Trophoblast cell (in vitro differentiated cells and primary cell): Measurements from ENCODE around the gene MYBBP1A.

ENCODE experiments used
- DNase-seq, 2 donors: peaks; one replicate each; pipeline ENCODE4 v3.0.0-alpha.2; 2016
- H2AFZ ChIP-seq: 2 replicates; pipeline ENCODE4 v1.6.1; 2013; ENCODE audit warnings: low read length, moderate library complexity, mild to moderate bottlenecking; ENCODE audit not compliant: insufficient read depth, poor library complexity
- H2AK5ac ChIP-seq: 2 replicates; pipeline ENCODE4 v1.6.1; 2013; ENCODE audit warnings: mild to moderate bottlenecking, low read length
- H2BK120ac ChIP-seq: 2 replicates; pipeline ENCODE4 v1.6.1; 2013; ENCODE audit warnings: low read length, mild to moderate bottlenecking, moderate library complexity; ENCODE audit not compliant: insufficient read depth, poor library complexity
- H2BK12ac ChIP-seq: 2 replicates; pipeline ENCODE4 v1.6.1; 2013; ENCODE audit warnings: mild to moderate bottlenecking, low read length, moderate library complexity
- H2BK5ac ChIP-seq: 2 replicates; pipeline ENCODE4 v1.6.1; 2013; ENCODE audit warnings: low read length, low read depth, moderate library complexity, mild to moderate bottlenecking; ENCODE audit not compliant: poor library complexity
- H3K14ac ChIP-seq: 2 replicates; pipeline ENCODE4 v1.6.1; 2013; ENCODE audit warnings: mild to moderate bottlenecking, low read length
- H3K18ac ChIP-seq: 2 replicates; pipeline ENCODE4 v1.6.1; 2013; ENCODE audit warnings: mild to moderate bottlenecking, low read length
- H3K23ac ChIP-seq: 2 replicates; pipeline ENCODE4 v1.6.1; 2013; ENCODE audit warnings: low read length
- H3K27ac ChIP-seq: 2 replicates; pipeline ENCODE4 v1.5.1; 2013; ENCODE audit warnings: low read depth, mild to moderate bottlenecking, inconsistent platforms, low read length, moderate library complexity
- H3K27me3 ChIP-seq: 2 replicates; pipeline ENCODE4 v1.6.1; 2013; ENCODE audit warnings: inconsistent platforms, mild to moderate bottlenecking, low read length, moderate library complexity; ENCODE audit not compliant: insufficient read depth
- H3K36me3 ChIP-seq, 2 experiments: 1 replicate in 1 of 2; 2 replicates in 1 of 2; pipeline ENCODE4 v1.6.1; 2013; ENCODE audit warnings: low read length in 2 of 2, mild to moderate bottlenecking in 2 of 2, moderate library complexity in 1 of 2; ENCODE audit not compliant: insufficient read depth in 2 of 2, control insufficient read depth in 1 of 2
- H3K4ac ChIP-seq: 2 replicates; pipeline ENCODE4 v1.6.1; 2013; ENCODE audit warnings: low read depth, mild to moderate bottlenecking, low read length, moderate library complexity
- H3K4me1 ChIP-seq, 2 experiments: 1 replicate in 1 of 2; 2 replicates in 1 of 2; pipeline ENCODE4 v1.6.1; 2013; ENCODE audit warnings: low read length in 2 of 2, mild to moderate bottlenecking in 2 of 2, moderate library complexity in 1 of 2; ENCODE audit not compliant: insufficient read depth in 2 of 2, control insufficient read depth in 1 of 2
- H3K4me2 ChIP-seq: 2 replicates; pipeline ENCODE4 v1.6.1; 2013; ENCODE audit warnings: inconsistent platforms, mild to moderate bottlenecking, low read length, moderate library complexity
- H3K4me3 ChIP-seq: 2 replicates; pipeline ENCODE4 v1.5.1; 2013; ENCODE audit warnings: mild to moderate bottlenecking, low read depth, low read length, inconsistent platforms
- H3K79me1 ChIP-seq: one replicate; pipeline ENCODE4 v1.6.1; 2013; ENCODE audit warnings: low read length
- H3K79me2 ChIP-seq: 2 replicates; pipeline ENCODE4 v1.6.1; 2013; ENCODE audit warnings: low read length, mild to moderate bottlenecking; ENCODE audit not compliant: control insufficient read depth, insufficient read depth, poor library complexity
- H3K9ac ChIP-seq: 2 replicates; pipeline ENCODE4 v1.6.1; 2013; ENCODE audit warnings: mild to moderate bottlenecking, low read length
- H3K9me3 ChIP-seq: 2 replicates; pipeline ENCODE4 v1.6.1; 2013; ENCODE audit warnings: low read depth, mild to moderate bottlenecking, control low read depth, inconsistent platforms, low read length; ENCODE audit not compliant: insufficient read depth
- H4K12ac ChIP-seq: 2 replicates; pipeline ENCODE4 v1.6.1; 2013; ENCODE audit warnings: low read depth, mild to moderate bottlenecking, low read length, moderate library complexity
- H4K8ac ChIP-seq: 2 replicates; pipeline ENCODE4 v1.6.1; 2013; ENCODE audit warnings: low read depth, mild to moderate bottlenecking, low read length, moderate library complexity
- H4K91ac ChIP-seq: one replicate; pipeline ENCODE4 v1.6.1; 2013; ENCODE audit warnings: low read depth, mild to moderate bottlenecking, low read length, moderate library complexity
- WGBS: extraction: QIAGEN DNeasy Blood & Tissue Kit; methylation state at CpG from one replicate; pipeline ENCODE4 v1.1.7; 2013; ENCODE audit warnings: missing lambda C conversion rate; ENCODE audit not compliant: insufficient read length, insufficient coverage; ENCODE audit errors: extremely low coverage; 5-methylcytosine and 5-hydroxymethylcytosine counted together

MYBBP1A gene

GRCh38 chr17:4541328-4542002 is 13.7 kb downstream of the MYBBP1A start:
- H3K9ac ChIP-seq = no peak overlapping the region
- H4K12ac ChIP-seq = peak overlapping the region; percentile 23
- no peak overlapping the region for H3K23ac ChIP-seq
- H4K91ac ChIP-seq = no peak overlapping the region
- no peak for DNase-seq
- peaks cover 1% of the 10 kb centered on the region for H3K9me3 ChIP-seq
- no peak overlapping the region for H3K27ac ChIP-seq
- H3K14ac ChIP-seq = no peak overlapping the region
- no peak overlapping the region for H2AK5ac ChIP-seq
- no peaks in the 10 kb centered on the region for H3K79me2 ChIP-seq
- WGBS = no CpG with 5 or more reads among the region's 29 CpGs
- no peaks in the 10 kb centered on the region for H3K79me1 ChIP-seq
- no peak overlapping the region for H4K8ac ChIP-seq
- no peak overlapping the region for H3K4ac ChIP-seq
- no peak overlapping the region for H2AFZ ChIP-seq
- H2BK120ac ChIP-seq = no peak overlapping the region
- H2BK12ac ChIP-seq = no peak overlapping the region
- H3K18ac ChIP-seq = peak overlapping the region; percentile 9
- H2BK5ac ChIP-seq = no peak overlapping the region
- no peaks in the 10 kb centered on the region for H3K27me3 ChIP-seq
- H3K4me2 ChIP-seq = no peak overlapping the region
- peaks cover 72 to 77% of the 10 kb centered on the region in 2 experiments for H3K36me3 ChIP-seq
- H3K4me3 ChIP-seq = no peak overlapping the region
- H3K4me1 ChIP-seq = peaks cover 0 to 3% of the 10 kb centered on the region in 2 experiments

- H3K4me3 ChIP-seq = no peak overlapping the region
- no peak overlapping the region for H4K12ac ChIP-seq
- H2AFZ ChIP-seq = no peak overlapping the region
- H3K14ac ChIP-seq = no peak overlapping the region
- no peak overlapping the region for H2BK5ac ChIP-seq
- no peak overlapping the region for H3K18ac ChIP-seq
- H2AK5ac ChIP-seq = no peak overlapping the region
- H3K27me3 ChIP-seq = no peaks in the 10 kb centered on the region
- peaks cover 1% of the 10 kb centered on the region for H3K9me3 ChIP-seq
- H3K36me3 ChIP-seq = peaks cover 77 to 83% of the 10 kb centered on the region in 2 experiments
- no peak overlapping the region for H3K27ac ChIP-seq
- H4K8ac ChIP-seq = no peak overlapping the region
- no peak overlapping the region for H3K23ac ChIP-seq
- no peak overlapping the region for H2BK120ac ChIP-seq
- H3K9ac ChIP-seq = no peak overlapping the region
- H3K4ac ChIP-seq = no peak overlapping the region
- WGBS = no CpG with 5 or more reads among the region's 15 CpGs
- DNase-seq = no peak
- no peaks in the 10 kb centered on the region for H3K79me2 ChIP-seq
- H2BK12ac ChIP-seq = no peak overlapping the region
- H4K91ac ChIP-seq = no peak overlapping the region
- no peak overlapping the region for H3K4me2 ChIP-seq
- no peaks in the 10 kb centered on the region for H3K79me1 ChIP-seq
- peaks cover 0 to 3% of the 10 kb centered on the region in 2 experiments for H3K4me1 ChIP-seq
These were observed 14.4 kb downstream of the MYBBP1A start for GRCh38 chr17:4540687-4541327.

- Histone ChIP-seq H2BK5ac (no peak overlapping the region), H4K12ac (no peak overlapping the region), H3K4me1 (no peaks in the 10 kb centered on the region), H3K9me3 (peaks cover 1% of the 10 kb centered on the region), H2AFZ (no peak overlapping the region), H3K4ac (no peak overlapping the region), H4K8ac (no peak overlapping the region), H3K4me2 (no peak overlapping the region), H3K23ac (no peak overlapping the region), H3K9ac (no peak overlapping the region), H2BK120ac (no peak overlapping the region), H3K27me3 (no peaks in the 10 kb centered on the region), H3K79me2 (no peaks in the 10 kb centered on the region), H3K27ac (no peak overlapping the region), H2BK12ac (no peak overlapping the region), H3K79me1 (no peaks in the 10 kb centered on the region), H3K36me3 (peaks cover 80 to 84% of the 10 kb centered on the region in 2 experiments), H3K18ac (no peak overlapping the region), H3K14ac (no peak overlapping the region), H3K4me3 (no peak overlapping the region), H2AK5ac (no peak overlapping the region), H4K91ac (no peak overlapping the region)
- no CpG with 5 or more reads among the region's 14 CpGs for WGBS
- no peak for DNase-seq
These were observed 14.9 kb downstream of the MYBBP1A start for GRCh38 chr17:4540224-4540651.

GRCh38 chr17:4539576-4540223 is 15.5 kb downstream of the MYBBP1A start:
- no peak overlapping the region for H2BK12ac ChIP-seq
- no peak overlapping the region for H2BK120ac ChIP-seq
- H3K79me2 ChIP-seq = no peaks in the 10 kb centered on the region
- H3K79me1 ChIP-seq = no peaks in the 10 kb centered on the region
- no peak overlapping the region for H4K8ac ChIP-seq
- H3K9me3 ChIP-seq = peaks cover 1% of the 10 kb centered on the region
- no CpG with 5 or more reads among the region's 26 CpGs for WGBS
- H3K4me1 ChIP-seq = no peaks in the 10 kb centered on the region
- no peak overlapping the region for H3K18ac ChIP-seq
- no peak overlapping the region for H2AK5ac ChIP-seq
- H3K4me3 ChIP-seq = no peak overlapping the region
- no peak overlapping the region for H3K14ac ChIP-seq
- no peak overlapping the region for H2BK5ac ChIP-seq
- H3K23ac ChIP-seq = no peak overlapping the region
- H3K36me3 ChIP-seq = peaks cover 82 to 86% of the 10 kb centered on the region in 2 experiments
- no peak overlapping the region for H4K91ac ChIP-seq
- H3K9ac ChIP-seq = no peak overlapping the region
- no peak overlapping the region for H4K12ac ChIP-seq
- H3K4ac ChIP-seq = no peak overlapping the region
- H2AFZ ChIP-seq = no peak overlapping the region
- H3K4me2 ChIP-seq = no peak overlapping the region
- H3K27me3 ChIP-seq = no peaks in the 10 kb centered on the region
- H3K27ac ChIP-seq = no peak overlapping the region
- no peak for DNase-seq
